Fibroblast of lung (primary cell): Measurements from ENCODE around the gene THRAP3. TPM values are rescaled to one million over a fixed set of nuclear protein-coding genes. Genes with fewer than 3 reads are reported as not detected.

Experiments used
- DNase-seq, 2 donors: peaks; one replicate each; pipeline versions ENCODE4 v3.0.0 to v3.0.0-alpha.2; 2010; ENCODE audit warnings: low read depth in 2 of 2
- H2AFZ ChIP-seq: 2 replicates; pipeline ENCODE4 v1.5.1; 2012; ENCODE audit warnings: low read length, control low read depth, inconsistent platforms
- H3K27ac ChIP-seq: 2 replicates; pipeline ENCODE4 v1.5.1; 2011; ENCODE audit warnings: low read length, control low read depth; ENCODE audit not compliant: insufficient read depth
- H3K27me3 ChIP-seq: 2 replicates; pipeline ENCODE4 v1.5.1; 2011; ENCODE audit warnings: mild to moderate bottlenecking, low read length; ENCODE audit not compliant: control insufficient read depth, insufficient read depth
- H3K36me3 ChIP-seq: 2 replicates; pipeline ENCODE4 v1.5.1; 2011; ENCODE audit warnings: low read length; ENCODE audit not compliant: control insufficient read depth, insufficient read depth
- H3K4me1 ChIP-seq: 2 replicates; pipeline ENCODE4 v1.5.1; 2011; ENCODE audit warnings: low read length; ENCODE audit not compliant: control insufficient read depth, insufficient read depth; ENCODE audit errors: extremely low read depth
- H3K4me2 ChIP-seq: 2 replicates; pipeline ENCODE4 v1.5.1; 2011; ENCODE audit warnings: low read length, control low read depth; ENCODE audit not compliant: insufficient read depth; ENCODE audit errors: extremely low read depth
- H3K4me3 ChIP-seq, 4 experiments: fragments of 200-600 bp in 1 of 4; sonication (generic) in 1 of 4; replicated peaks in 1 of 4; 2 replicates each; pipeline ENCODE4 v1.5.1; 2011 to 2016; ENCODE audit warnings: low read length in 4 of 4, low read depth in 3 of 4, mild to moderate bottlenecking in 3 of 4, control low read depth in 2 of 4, inconsistent platforms in 1 of 4, mixed read lengths in 1 of 4; ENCODE audit not compliant: insufficient read depth in 1 of 4; ENCODE audit errors: control extremely low read depth in 1 of 4
- H3K79me2 ChIP-seq: 2 replicates; pipeline ENCODE4 v1.5.1; 2012; ENCODE audit warnings: mild to moderate bottlenecking, low read length, inconsistent platforms; ENCODE audit not compliant: control insufficient read depth, insufficient read depth
- H3K9ac ChIP-seq: 2 replicates; pipeline ENCODE4 v1.5.1; 2011; ENCODE audit warnings: mild to moderate bottlenecking, low read length, control low read depth; ENCODE audit not compliant: insufficient read depth
- H3K9me3 ChIP-seq: 2 replicates; pipeline ENCODE4 v1.5.1; 2012; ENCODE audit warnings: low read depth, low read length; ENCODE audit not compliant: control insufficient read depth, insufficient read depth
- H4K20me1 ChIP-seq: 2 replicates; pipeline ENCODE4 v1.5.1; 2011; ENCODE audit warnings: low read length; ENCODE audit not compliant: control insufficient read depth, insufficient read depth; ENCODE audit errors: extremely low read depth
- EZH2 ChIP-seq: IDR thresholded peaks from 2 replicates; pipeline ENCODE4 v1.5.1; 2012; ENCODE audit warnings: low read length, control low read depth, mild to moderate bottlenecking; ENCODE audit errors: missing control alignments
- polyA plus RNA-seq, 2 donors: library from polyadenylated mRNA; depleted of rRNA in 1 of 2; stranded (reverse) in 1 of 2; unstranded in 1 of 2; fragments of >200 nt; gene quantifications; 2 replicates each; pipeline ENCODE4 v1.2.1, GENCODE V29; 2011 to 2012; ENCODE audit warnings: missing spikeins in 1 of 2
- total RNA-seq: library from RNA; depleted of rRNA; stranded (reverse); fragments of >200 nt; gene quantifications from 2 replicates; pipeline ENCODE4 v1.2.1, GENCODE V29; 2014
- TF ChIP-seq, protein P1 (sequence below), 2 donors: IDR thresholded peaks in 1 of 2; conservative IDR thresholded peaks in 1 of 2; 1 replicate in 1 of 2; 2 replicates in 1 of 2; pipeline ENCODE4 v1.5.1; 2011 to 2012; ENCODE audit warnings: low read length in 2 of 2, control low read depth in 1 of 2, inconsistent platforms in 1 of 2, low read depth in 1 of 2, mild to moderate bottlenecking in 1 of 2

THRAP3 gene
- total and polyA plus RNA-seq, 2 donors (not counting 1 experiment from before 2014, with no cell fraction given): 92.5 to 97.5 TPM

DNA sequence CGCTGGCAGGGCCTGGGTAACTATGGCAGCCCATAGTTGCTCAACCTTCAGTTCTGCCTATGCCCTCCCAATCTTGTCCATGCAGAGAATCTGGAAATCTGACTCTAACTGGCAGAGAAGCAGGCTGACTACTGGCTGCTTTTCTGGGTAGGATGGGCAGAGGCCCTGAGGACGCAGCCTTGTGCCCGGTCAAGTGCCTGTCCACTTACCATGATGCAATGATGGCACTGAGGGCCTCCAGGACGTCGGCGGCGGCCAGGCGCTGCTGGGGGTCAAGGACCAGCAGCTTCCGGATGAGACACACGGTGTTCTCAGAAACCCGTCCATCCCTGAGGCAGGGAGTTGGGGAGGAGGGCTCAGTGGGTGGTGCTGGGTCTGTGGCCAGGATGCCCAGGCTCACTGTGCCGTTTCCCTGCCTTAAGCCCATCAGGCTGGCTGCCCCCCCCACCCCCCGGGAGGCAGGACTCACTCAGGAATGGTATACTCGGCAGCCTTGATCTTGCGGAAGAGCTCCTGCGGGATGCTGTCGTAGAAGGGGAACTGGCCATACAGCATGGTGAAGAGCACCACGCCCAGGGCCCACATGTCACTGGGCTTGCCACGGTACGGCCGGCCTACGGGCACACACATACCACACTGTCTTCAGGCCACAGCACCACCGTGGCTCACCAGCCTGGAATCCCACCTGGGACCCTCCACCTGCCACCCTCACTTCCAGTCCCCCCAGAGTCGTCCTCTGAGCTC lies 119.6 kb downstream of the THRAP3 start:
- no peak for DNase-seq
- no peaks in the 10 kb centered on the region for H3K9me3 ChIP-seq
- TF ChIP-seq, protein P1, sequence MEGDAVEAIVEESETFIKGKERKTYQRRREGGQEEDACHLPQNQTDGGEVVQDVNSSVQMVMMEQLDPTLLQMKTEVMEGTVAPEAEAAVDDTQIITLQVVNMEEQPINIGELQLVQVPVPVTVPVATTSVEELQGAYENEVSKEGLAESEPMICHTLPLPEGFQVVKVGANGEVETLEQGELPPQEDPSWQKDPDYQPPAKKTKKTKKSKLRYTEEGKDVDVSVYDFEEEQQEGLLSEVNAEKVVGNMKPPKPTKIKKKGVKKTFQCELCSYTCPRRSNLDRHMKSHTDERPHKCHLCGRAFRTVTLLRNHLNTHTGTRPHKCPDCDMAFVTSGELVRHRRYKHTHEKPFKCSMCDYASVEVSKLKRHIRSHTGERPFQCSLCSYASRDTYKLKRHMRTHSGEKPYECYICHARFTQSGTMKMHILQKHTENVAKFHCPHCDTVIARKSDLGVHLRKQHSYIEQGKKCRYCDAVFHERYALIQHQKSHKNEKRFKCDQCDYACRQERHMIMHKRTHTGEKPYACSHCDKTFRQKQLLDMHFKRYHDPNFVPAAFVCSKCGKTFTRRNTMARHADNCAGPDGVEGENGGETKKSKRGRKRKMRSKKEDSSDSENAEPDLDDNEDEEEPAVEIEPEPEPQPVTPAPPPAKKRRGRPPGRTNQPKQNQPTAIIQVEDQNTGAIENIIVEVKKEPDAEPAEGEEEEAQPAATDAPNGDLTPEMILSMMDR (conservative IDR thresholded peaks at IDR 0.05 in 1 of 2, IDR thresholded peaks at IDR 0.05 in 1 of 2; ENCODE audit: low read depth in 1 of 2, low read length in 2 of 2): no peak
- TF ChIP-seq EZH2: no peak
- H3K4me2 ChIP-seq: no peak overlapping the region
- no peaks in the 10 kb centered on the region for H3K79me2 ChIP-seq
- H3K27me3 ChIP-seq: no peaks in the 10 kb centered on the region
- no peak overlapping the region for H3K4me3 ChIP-seq
- H2AFZ ChIP-seq: no peak overlapping the region
- H3K27ac ChIP-seq: peak overlapping the region; percentile 74
- peaks cover 13% of the 10 kb centered on the region for H3K4me1 ChIP-seq
- H3K9ac ChIP-seq: no peak overlapping the region
- peaks cover 45% of the 10 kb centered on the region for H3K36me3 ChIP-seq
- no peaks in the 10 kb centered on the region for H4K20me1 ChIP-seq

DNA sequence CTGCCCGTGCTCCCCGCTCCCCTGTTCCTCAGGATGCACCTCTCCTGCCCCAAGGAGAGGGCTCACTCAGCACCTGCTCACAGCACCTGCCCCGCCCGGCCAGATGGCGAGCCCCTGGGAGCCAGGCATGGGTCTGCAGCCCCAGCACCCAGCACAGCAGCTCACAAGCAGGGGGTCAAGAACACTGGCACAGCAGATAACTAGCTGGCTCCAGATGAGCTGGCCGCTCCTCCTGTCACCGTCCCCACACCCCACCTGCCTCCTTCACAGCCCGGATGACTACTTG lies 120.1 kb downstream of the THRAP3 start:
- Histone ChIP-seq H3K27ac (no peak overlapping the region), H3K4me1 (peaks cover 17% of the 10 kb centered on the region), H3K36me3 (peaks cover 45% of the 10 kb centered on the region), H3K79me2 (no peaks in the 10 kb centered on the region), H3K4me2 (no peak overlapping the region), H3K9ac (no peak overlapping the region), H2AFZ (no peak overlapping the region), H3K27me3 (no peaks in the 10 kb centered on the region), H3K9me3 (no peaks in the 10 kb centered on the region), H3K4me3 (no peak overlapping the region), H4K20me1 (no peaks in the 10 kb centered on the region)
- no peak for TF ChIP-seq EZH2
- TF ChIP-seq, protein P1 (conservative IDR thresholded peaks at IDR 0.05 in 1 of 2, IDR thresholded peaks at IDR 0.05 in 1 of 2; ENCODE audit: low read depth in 1 of 2, low read length in 2 of 2): no peak
- no peak for DNase-seq

DNA sequence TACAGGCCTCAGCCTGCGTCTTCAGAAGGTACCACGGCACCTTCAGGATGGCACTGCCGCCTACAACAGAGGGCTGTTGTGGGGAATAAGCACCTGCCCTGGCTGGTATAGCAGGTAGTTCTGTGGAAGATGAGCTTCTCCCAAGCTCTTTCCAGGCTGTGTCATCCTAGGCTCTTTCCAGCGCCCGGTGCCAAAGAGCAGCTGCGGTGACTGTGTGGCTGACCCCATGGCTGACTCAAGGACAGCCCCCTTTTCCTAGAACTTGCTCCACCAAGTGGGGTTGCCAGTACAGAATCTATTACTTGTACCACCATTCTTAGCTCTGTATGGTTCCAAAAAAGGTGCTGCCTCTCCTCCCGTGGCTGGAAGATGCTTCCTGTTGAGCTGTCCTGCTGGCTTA lies 121.1 kb downstream of the THRAP3 start:
- Histone ChIP-seq H3K27me3 (no peaks in the 10 kb centered on the region), H2AFZ (no peak overlapping the region), H3K4me3 (no peak overlapping the region), H3K36me3 (peaks cover 45% of the 10 kb centered on the region), H3K4me2 (no peak overlapping the region), H3K4me1 (peaks cover 26% of the 10 kb centered on the region), H3K79me2 (no peaks in the 10 kb centered on the region), H3K9me3 (no peaks in the 10 kb centered on the region), H4K20me1 (no peaks in the 10 kb centered on the region), H3K9ac (no peak overlapping the region), H3K27ac (no peak overlapping the region)
- TF ChIP-seq, protein P1 (conservative IDR thresholded peaks at IDR 0.05 in 1 of 2, IDR thresholded peaks at IDR 0.05 in 1 of 2; ENCODE audit: low read depth in 1 of 2, low read length in 2 of 2): no peak
- no peak for TF ChIP-seq EZH2
- DNase-seq: no peak
